IPS-NIHi7 (cell line): ENCODE results near the gene ITGA5.

Experiments
- DNase-seq: peaks from one replicate; pipeline ENCODE4 v3.0.0; 2012; ENCODE audit warnings: mixed read lengths; ENCODE audit errors: extremely low spot score

ITGA5 gene

GRCh38 chr12:54419088-54419887 lies at the start of gene ITGA5:
Gene ITGA5, minus strand, starts transcription at chr12:54419266. Its CDS starts 68 bp downstream, at chr12:54419198.
- peak; percentile 76 for DNase-seq

GRCh38 chr12:54465857-54466523 lies 46.9 kb upstream of the ITGA5 start:
- no peak for DNase-seq

- no peak for DNase-seq
Measured at GRCh38 chr12:54463484-54463883, 44.4 kb upstream of the ITGA5 start.

- no peak for DNase-seq
Measured at GRCh38 chr12:54463034-54463433, 44.0 kb upstream of the ITGA5 start.

- no peak for DNase-seq
Measured at GRCh38 chr12:54460317-54460923, 41.4 kb upstream of the ITGA5 start.

GRCh38 chr12:54459355-54459754 lies 40.3 kb upstream of the ITGA5 start:
- DNase-seq: no peak

GRCh38 chr12:54455760-54456469 lies 36.8 kb upstream of the ITGA5 start:
- no peak for DNase-seq

GRCh38 chr12:54452628-54453027 lies 33.6 kb upstream of the ITGA5 start:
- peak; percentile 61 for DNase-seq

GRCh38 chr12:54448344-54448743 lies 29.3 kb upstream of the ITGA5 start:
- no peak for DNase-seq

- DNase-seq: no peak
Measured at GRCh38 chr12:54447917-54448316, 28.9 kb upstream of the ITGA5 start.

GRCh38 chr12:54444206-54444605 lies 25.1 kb upstream of the ITGA5 start:
- DNase-seq: no peak

- DNase-seq: no peak
Measured at GRCh38 chr12:54443446-54443845, 24.4 kb upstream of the ITGA5 start.

GRCh38 chr12:54442961-54443360 lies 23.9 kb upstream of the ITGA5 start:
- DNase-seq: no peak

GRCh38 chr12:54442099-54442498 lies 23.0 kb upstream of the ITGA5 start:
- DNase-seq: no peak

GRCh38 chr12:54439521-54440255 lies 20.6 kb upstream of the ITGA5 start:
- DNase-seq: peak; percentile 75

- no peak for DNase-seq
Measured at GRCh38 chr12:54439096-54439495, 20.0 kb upstream of the ITGA5 start.

- no peak for DNase-seq
Measured at GRCh38 chr12:54438517-54438916, 19.5 kb upstream of the ITGA5 start.

GRCh38 chr12:54437697-54438096 lies 18.6 kb upstream of the ITGA5 start:
- DNase-seq: no peak

GRCh38 chr12:54437243-54437642 lies 18.2 kb upstream of the ITGA5 start:
- DNase-seq: no peak

- no peak for DNase-seq
Measured at GRCh38 chr12:54432815-54433164, 13.7 kb upstream of the ITGA5 start.
